Right lung (tissue), 10 donors: ENCODE results near the gene SNX14. TPM values are rescaled to one million over a fixed set of nuclear protein-coding genes. Genes with fewer than 3 reads are reported as not detected.
A peak's percentile ranks its signal among the peaks of the same experiment; 100 is the strongest.
"Not testable (repeated sequence)": the region's sequence is repeated elsewhere in the genome, so short reads cannot be mapped to it uniquely, and the experiment has no call there.

Experiments used
- DNase-seq, 2 donors: peaks; one replicate each; pipeline ENCODE4 v3.0.0-alpha.2; 2013
- long read RNA-seq, 8 donors: transcript quantifications; one replicate each; lab custom pipeline, GENCODE V29; 2026
- polyA plus RNA-seq, 5 donors: library from polyadenylated mRNA; unstranded; fragments of 120-200 nt; gene quantifications; one replicate each; pipeline versions ENCODE4 v1.2.1 to v1.2.3, GENCODE V29; 2013; ENCODE audit warnings: inconsistent platforms in 1 of 5, low replicate concordance in 1 of 5; ENCODE audit not compliant: insufficient read length in 5 of 5, insufficient read depth in 1 of 5

The SNX14 gene, protein sequence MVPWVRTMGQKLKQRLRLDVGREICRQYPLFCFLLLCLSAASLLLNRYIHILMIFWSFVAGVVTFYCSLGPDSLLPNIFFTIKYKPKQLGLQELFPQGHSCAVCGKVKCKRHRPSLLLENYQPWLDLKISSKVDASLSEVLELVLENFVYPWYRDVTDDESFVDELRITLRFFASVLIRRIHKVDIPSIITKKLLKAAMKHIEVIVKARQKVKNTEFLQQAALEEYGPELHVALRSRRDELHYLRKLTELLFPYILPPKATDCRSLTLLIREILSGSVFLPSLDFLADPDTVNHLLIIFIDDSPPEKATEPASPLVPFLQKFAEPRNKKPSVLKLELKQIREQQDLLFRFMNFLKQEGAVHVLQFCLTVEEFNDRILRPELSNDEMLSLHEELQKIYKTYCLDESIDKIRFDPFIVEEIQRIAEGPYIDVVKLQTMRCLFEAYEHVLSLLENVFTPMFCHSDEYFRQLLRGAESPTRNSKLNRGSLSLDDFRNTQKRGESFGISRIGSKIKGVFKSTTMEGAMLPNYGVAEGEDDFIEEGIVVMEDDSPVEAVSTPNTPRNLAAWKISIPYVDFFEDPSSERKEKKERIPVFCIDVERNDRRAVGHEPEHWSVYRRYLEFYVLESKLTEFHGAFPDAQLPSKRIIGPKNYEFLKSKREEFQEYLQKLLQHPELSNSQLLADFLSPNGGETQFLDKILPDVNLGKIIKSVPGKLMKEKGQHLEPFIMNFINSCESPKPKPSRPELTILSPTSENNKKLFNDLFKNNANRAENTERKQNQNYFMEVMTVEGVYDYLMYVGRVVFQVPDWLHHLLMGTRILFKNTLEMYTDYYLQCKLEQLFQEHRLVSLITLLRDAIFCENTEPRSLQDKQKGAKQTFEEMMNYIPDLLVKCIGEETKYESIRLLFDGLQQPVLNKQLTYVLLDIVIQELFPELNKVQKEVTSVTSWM
- polyA plus RNA-seq, result 100 to 1,000 TPM in 4 of 5 donors, 10 to 100 TPM in 1; 95.7 to 153 (median 132) TPM
- long read RNA-seq, donor 1, transcript SNX14-206 (3 exons, 755 nt), result major isoform, 11 of 28 reads
- long read RNA-seq, donor 1, partial matches to known transcripts, result 12 of 28 reads
- long read RNA-seq, donor 1, other reads (novel, unspliced or antisense), result 0 of 28 reads
- long read RNA-seq, donor 2, partial matches to known transcripts, result 0 of 6 reads
- long read RNA-seq, donor 2, other reads (novel, unspliced or antisense), result 0 of 6 reads
- long read RNA-seq, donor 3, transcript SNX14-206 (3 exons, 755 nt), result major isoform, 22 of 23 reads
- long read RNA-seq, donor 3, partial matches to known transcripts, result 0 of 23 reads
- long read RNA-seq, donor 3, other reads (novel, unspliced or antisense), result 0 of 23 reads
- long read RNA-seq, donor 4, transcript SNX14-206 (3 exons, 755 nt), result major isoform, 10 of 13 reads
- long read RNA-seq, donor 4, partial matches to known transcripts, result 0 of 13 reads
- long read RNA-seq, donor 4, other reads (novel, unspliced or antisense), result 0 of 13 reads
- long read RNA-seq, donor 5, transcript SNX14-206 (3 exons, 755 nt), result major isoform, 14 of 26 reads
- long read RNA-seq, donor 5, partial matches to known transcripts, result 6 of 26 reads
- long read RNA-seq, donor 5, other reads (novel, unspliced or antisense), result 0 of 26 reads
- long read RNA-seq, donor 6, transcript SNX14-206 (3 exons, 755 nt), result major isoform, 20 of 23 reads
- long read RNA-seq, donor 6, partial matches to known transcripts, result 0 of 23 reads
- long read RNA-seq, donor 6, other reads (novel, unspliced or antisense), result 0 of 23 reads
- long read RNA-seq, donor 7, transcript SNX14-206 (3 exons, 755 nt), result major isoform, 15 of 21 reads
- long read RNA-seq, donor 7, partial matches to known transcripts, result 0 of 21 reads
- long read RNA-seq, donor 7, other reads (novel, unspliced or antisense), result 0 of 21 reads
- long read RNA-seq, donor 8, transcript SNX14-206 (3 exons, 755 nt), result major isoform, 5 of 6 reads
- long read RNA-seq, donor 8, partial matches to known transcripts, result 0 of 6 reads
- long read RNA-seq, donor 8, other reads (novel, unspliced or antisense), result 0 of 6 reads

DNA sequence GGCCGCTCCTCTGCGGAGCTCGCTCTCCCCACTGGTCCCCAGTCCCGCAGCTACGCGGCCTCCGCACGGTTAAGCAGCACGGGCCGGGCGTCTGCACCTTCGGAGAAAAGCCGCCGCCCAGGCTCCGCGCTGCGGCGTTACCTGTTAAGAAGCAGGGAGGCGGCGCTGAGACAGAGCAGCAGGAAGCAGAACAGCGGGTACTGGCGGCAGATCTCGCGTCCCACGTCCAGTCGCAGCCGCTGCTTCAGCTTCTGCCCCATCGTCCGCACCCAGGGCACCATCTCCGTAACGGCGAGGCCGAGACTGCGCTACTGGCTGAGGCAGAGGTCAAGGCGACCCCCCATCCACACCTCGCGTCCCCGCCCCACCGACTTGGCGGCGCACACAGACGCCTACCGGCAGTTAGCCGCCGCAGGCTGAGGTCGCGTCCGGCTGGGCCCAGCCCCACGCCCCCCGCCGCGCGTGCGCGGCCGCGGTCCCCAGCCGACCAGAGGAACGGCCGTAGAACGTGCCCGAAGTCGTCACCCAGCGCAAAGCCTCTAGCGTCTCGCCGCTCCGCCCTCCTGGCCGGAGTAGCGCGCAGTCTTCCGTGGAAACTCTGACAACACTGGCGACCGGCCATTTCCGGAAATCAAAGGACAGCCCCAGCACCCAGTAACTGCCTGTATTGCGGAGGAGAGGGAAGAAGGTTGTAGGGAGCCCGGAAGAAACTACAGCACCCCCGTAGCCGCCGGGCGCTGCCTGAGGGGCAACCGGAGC is at the start of gene SNX14:
Gene SNX14 (minus strand): TSS at position 421 of the 759 bp plus-strand sequence. CDS start 140 bp downstream, at position 281.
- DNase-seq, result peak; percentile 94 to 95

DNA sequence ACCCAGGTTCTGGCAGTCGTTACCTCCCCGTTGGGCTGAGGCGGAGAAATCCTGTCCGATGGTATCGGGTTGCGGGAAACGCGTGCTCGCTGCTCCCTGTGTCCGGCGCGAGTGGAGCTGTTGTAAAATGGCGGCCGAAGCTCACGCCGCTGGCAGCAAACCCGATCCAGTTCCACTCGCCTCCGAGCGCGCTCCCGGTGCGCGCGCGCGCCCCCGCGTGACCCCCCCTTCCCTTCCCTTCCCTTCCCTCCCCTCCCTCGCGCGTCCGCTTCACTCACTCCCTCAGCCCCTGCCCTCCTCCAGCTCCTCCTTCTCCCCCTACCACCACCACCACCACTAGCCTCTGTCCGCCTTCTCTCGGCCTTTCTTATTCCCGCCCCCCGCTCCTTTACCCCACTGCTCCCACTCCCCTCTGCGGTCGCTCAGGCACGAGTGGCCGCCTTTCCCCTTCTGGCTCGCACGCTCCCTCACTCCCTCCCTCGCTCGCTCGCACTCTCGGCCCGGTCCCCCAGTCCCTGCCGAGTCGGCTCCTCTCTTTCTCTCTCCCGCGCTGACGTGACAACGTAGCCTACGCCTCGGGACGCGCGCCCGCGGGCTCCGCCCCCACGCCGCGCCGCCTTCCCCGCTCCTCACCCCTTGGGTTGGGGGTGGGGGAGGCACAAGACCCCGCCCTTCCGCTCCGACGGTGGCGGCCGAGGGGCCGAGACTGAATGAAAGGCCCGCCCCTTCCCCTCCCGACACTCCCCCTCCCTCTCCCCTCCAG is 49.3 kb upstream of the SNX14 start, which contains the start of gene SYNCRIP:
Gene SYNCRIP (minus strand): TSS at position 113 of the 763 bp plus-strand sequence. CDS start 1,447 bp downstream, outside the sequence.
- DNase-seq, result peak; percentile 99

DNA sequence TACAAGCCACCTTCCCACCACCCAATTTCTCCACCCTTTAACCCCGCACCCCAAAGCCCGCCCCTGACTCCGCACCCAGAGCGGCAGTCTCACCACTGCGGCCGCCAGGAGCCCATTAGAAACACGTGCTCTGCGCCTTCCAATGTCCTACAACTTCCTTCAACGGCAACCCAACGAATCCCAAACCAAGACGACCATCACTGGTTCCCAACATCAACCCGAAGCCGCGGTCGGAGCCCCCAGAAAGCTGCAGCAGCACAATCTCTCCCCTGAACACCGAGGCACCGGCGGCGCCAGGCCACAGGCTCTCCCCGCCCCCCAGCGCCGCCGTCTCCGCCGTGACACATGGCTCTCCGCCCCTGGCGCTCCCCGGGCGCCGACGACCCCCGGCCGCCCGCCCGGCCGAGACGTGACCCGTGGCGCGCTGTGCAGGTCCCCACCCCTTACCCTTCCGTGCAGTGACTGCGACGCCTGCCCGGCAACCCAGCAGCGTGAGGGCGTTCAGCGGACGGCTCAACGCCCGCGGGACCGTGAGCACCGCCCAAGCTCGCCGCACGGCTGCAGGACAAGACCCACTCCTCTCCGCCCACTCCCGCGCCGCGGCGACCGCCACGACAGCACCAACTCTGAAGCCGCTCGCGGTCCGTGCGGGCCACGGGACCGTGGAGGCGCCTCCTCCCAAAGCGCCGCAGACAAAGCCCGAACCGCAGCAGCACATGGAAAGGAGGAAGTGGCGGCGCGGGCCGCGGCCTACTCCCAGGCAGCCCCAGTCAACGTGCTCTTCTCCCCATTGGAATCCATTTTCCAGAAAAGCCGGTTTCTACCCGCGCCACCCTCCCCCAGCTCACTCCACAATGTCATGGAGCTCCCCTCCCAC is 48.5 kb upstream of the SNX14 start:
- DNase-seq, result peak; percentile 32 to 51

DNA sequence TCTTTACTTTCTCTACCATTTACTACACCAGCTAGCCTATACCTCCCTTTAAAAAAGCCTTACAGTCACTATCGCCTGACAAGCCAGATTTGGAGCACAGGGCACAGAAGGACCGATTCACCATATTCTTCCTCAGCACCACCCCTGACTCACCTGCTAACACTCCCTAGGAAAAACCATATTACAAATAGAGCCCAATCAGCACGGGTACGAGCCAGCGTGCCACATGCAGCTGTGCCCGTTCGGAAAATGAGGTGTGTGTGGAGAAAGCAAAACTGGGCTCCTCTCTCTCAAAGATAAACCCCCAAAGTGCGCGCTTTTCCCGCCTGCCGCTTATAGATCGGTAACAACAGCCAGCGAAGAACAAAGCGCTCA is 47.9 kb upstream of the SNX14 start:
- no peak for DNase-seq

DNA sequence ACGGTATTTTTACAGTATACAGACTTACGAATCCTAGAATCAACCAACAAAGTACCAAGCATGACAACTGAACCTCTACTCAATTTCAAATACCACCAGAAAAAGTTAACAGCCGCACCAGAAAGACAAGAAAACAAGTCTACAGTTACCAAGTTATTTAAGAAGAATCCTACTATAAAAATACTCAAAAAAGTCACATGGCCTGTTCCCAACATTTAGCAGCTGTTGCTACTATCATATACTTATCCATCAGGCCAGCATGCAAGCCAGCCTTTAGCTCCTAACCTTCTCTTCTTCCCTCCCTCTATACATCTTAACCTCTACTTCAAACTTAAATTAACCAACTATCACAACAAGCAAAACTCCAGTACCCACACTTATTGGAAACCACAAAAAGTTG is 47.2 kb upstream of the SNX14 start:
- no peak for DNase-seq

DNA sequence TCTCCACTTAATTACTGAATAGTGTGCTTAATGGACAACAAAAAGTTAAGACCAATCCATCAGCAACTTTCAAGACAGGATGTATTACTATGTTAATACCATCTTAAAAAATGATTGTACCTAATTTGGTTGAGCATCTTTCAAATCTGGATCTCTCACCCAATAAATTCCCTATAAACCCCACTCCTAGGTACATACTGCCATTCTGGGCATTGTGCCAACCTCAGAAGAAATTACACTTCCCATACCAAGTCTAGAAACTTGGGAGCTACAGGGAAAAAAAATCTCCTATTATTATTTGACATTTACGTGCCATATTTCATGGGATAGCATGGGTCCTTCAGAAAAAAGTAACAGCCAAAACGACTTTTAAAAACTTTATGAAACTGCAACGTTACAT is 43.9 kb upstream of the SNX14 start:
- no peak for DNase-seq

DNA sequence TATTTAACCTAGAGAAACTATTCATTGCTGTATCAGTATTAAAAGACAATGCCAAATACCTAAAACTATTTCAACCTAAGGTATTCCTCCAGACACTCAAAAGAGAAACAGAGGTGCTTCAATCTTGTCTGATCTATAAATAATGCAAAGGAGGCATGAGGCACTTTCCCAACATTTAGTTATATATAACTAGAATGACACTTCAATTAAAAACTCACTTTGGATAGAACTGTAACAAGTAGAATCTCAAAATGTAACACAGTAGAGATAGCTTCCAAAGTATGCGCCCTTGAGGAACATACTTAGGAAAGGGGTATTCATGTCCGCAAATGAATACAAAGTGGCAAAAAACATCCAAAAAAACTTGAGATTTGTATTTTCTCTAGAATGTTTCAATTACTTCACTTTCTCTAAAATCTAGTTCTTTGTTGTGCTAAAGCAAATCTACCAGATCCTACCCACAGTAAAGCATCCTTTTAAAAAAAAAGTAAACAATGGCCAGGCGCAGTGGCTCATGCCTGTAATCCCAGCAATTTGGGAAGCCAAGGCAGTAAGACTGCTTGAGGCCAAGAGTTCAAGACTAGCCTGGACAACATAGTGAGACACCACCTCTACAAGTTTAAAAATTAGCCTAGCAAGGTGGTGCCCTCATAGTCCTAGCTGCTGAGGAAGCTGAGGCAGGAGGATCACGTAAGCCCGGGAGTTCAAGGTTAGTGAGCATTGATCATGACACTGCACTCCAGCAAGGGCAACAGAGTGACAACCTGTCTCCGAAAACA is 38.7 kb upstream of the SNX14 start:
- DNase-seq, result no peak

DNA sequence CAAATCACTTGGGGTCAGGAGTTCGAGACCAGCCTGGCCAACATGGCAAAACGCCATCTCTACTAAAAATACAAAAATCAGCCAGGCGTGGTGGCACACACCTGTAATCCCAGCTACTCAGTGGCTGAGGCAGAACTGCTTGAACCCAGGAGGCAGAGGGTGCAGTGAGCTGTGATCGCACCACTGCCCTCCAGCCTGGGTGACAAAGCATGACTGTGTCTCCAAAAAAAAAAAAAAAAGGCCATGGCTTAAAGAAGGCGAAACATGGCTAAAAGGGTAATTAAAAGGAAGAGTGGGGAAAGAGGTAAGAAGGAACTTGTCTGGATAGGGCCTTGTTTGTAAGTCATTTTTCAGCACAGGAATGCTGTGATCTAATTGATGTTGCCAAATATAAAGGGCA is 37.5 kb upstream of the SNX14 start:
- not testable (repeated sequence) for DNase-seq

DNA sequence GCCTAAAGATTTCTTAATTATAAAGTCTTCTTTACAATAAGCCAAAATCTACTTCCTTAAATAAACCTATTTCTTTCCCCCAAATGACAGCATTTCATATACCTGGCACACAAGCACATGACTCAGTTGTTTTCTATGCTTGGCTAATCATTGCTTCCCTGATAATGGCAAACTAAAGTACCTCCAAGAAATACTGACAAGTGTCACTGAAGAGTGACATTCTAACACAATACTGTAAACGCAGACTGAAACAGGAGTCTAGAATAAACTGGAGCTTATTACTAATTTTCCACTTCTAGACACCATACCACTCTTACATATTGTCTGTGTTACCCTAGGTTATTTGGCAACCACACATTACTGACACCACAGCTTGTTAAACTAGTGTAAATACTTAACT is 34.7 kb upstream of the SNX14 start:
- no peak for DNase-seq

DNA sequence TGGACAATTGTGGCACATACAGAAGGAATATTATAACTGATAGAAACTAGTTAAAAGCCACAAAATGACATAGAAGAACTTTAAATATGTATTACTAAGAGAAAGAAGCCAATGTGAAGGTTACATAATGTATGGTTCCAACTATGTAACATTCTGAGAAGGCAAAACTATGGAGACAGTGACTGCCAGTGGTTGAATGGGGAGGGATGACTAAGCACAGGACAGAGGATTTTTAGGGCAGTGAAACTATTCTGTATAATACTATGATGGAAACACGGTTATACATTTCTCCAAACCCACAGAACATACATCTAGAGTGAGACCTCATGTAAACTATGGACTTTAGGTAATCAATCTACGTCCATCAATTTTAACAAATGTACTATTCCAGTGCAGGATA is 26.6 kb upstream of the SNX14 start:
- no peak for DNase-seq

DNA sequence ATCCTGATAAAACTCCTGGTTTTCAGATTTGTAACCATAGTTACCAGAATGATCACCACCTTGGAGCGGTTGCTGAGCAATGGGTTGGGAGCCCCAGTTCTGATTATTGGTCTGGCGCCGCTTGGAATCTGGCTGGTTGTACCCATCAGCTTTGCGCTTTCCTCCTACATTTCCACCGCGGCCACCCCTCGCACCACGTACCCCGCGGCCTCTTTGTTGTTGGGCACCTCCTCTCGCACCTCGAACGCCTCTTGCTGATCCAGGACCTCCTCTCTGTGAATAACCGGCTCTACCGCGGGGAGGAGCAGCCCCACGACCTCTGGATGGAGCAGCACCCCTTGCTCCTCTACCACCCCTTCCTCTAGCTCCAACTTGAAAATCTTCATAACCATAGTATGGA is 21.1 kb upstream of the SNX14 start:
- no peak for DNase-seq

DNA sequence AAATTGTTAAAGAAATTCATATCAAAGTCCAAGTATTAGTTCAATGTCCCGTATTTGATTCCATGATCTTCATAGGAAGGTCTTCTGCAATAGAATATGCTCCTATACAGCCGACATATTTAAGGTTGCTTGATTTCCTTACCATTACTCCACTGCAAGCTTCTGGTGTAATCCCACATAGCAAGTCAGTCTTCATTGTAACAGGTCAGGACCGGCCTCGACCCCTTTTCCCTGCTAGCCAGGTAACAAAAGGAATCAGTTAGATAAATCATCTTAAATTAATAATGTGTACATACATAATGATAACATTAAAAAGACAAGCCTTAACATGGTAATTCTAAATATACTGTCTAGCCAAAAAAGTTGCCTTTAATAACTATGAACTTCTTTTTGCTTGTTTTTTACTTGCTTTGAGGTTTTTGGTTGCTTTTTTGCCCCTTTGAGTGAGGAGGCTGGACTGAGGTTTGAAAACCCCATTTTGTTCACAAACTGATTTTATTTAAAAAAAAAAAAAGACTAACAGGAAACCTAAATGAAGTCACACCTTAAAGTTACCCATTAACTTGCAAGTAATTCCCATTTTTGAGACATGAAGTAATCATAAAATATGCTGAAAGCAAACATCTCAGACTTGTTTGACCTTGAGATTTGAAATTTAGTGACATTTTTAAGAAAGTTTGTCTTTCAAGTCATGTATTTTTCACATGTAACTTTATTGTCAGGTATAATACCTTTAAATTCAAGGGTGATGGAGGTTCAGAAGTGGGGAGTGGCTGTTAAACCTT is 19.2 kb upstream of the SNX14 start:
- DNase-seq, result no peak

DNA sequence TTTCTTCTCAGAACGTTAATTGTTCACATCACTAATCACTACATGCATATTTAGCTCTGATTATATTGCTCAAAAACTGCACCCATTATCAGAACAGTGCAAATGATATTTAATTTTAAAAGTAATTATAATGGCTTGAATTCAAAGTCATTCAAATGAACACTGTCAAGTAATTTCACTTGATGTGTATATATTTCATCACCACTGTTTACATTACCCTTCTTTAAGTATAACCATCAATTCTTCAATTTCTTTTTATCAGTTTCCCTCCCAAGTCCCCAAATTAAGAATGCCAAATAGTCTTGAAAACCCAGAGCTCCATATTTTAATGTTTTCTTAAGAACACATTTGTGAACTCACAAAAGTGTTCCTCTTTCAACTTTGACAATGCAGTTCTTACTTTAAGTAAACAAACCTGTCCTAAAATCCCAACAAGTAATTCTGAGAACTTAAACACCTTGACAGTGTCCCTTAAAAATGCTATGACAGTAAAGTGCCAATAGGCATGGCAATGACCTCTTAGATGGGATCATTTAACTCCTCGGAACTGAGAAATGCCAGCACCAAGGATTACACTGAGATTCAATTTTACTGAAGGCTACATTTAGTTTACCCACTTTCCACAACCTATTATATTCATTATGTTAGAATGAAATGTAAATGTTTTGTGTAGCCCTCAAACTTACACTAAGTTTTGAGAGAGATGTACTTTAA is 16.7 kb upstream of the SNX14 start:
- no peak for DNase-seq

DNA sequence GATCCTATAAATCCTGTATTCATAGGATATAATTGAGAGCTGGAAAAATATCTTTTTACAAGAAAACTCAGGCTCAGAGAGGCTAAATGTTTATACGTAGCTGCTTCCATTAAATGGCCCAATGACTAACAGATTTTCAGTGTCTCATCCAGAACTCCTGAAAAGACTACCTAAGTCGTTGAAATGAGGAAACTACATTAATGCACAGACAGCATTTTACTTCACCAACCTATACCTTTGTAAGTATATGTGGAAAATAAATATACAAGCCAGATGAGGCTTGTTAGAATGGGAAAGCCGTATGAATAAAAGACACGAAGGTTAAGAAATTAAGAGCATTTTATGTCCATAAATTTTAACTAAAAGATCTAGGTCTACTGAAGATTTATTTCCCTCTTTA is 8.4 kb upstream of the SNX14 start:
- DNase-seq, result no peak

DNA sequence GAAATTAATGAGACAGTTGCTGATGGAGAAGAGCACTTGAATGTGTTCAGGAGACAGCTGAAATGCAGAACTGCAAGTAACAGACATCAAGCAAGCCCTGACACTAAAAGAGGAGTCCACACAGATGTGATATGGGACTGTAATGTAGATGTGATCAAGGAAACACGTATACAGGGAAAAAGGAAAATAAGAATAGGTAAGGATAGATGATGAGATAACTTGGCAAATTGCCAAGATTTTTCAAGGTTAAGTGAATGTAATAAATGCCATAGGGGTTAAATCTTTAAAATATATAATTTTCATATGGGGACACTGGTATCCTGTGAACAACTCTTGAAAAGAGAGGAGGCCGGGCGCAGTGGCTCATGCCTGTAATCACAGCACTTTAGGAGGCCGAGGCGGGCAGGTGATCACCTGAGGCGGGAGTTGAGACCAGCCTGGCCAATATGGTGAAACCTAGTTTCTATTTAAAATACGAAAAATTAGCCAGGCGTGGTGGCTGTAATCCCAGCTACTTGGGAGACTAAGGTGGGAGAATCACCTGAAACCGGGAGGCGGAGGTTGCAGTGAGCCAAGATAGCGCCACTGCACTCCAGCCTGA is 7.2 kb upstream of the SNX14 start:
- no peak for DNase-seq
